HG03354 (cell line): Measurements from ENCODE around the gene ERBB4.

ENCODE experiments used
- ATAC-seq: cut with Tn5 transposase; IDR thresholded peaks from one replicate; pipeline ENCODE4 v1.9.1; 2021; ENCODE audit warnings: mild to moderate bottlenecking; ENCODE audit not compliant: unreplicated experiment, poor library complexity, severe bottlenecking

ERBB4 gene

DNA sequence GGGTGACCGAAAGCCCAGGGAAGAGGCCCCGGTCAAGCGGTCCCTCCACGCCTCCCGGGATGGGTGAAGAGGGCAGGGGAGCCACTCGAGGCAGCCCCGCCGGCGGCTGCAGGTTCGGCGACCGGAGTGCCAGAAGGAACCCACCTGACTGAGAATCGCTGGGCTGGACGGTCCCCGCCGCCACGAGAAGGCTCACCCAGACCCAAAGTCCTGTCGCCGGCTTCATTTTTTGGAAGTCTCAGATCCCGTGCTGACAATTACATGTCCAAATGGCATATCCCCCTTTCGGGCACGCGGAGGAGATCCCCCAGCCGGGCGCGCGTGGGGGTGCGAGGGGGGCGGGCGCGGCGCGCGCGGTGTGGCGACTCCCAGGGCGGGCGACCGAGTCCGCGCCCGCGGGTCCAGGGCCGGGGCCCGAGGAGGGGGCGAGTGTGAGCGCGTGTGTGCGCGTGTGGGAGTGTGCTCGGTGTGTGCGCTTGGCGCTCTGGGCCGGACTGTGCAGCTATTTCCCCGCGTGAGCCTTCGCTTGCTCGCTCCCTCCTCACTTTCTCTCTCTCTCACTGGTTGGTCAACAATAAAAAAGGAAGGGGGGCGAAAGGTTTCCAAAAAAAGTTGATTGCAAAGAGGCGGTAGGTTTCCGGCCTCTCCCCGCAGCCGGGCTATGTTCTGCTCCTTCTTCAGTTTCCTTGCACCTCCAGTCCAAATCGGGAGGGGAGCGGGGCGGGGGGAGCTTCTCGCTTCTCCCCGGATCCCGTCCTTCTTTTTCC is at the start of gene ERBB4:
Gene ERBB4 (minus strand): TSS at position 498 of the 767 bp plus-strand sequence. CDS start 272 bp downstream, at position 226.
- peak; percentile 35 for ATAC-seq

DNA sequence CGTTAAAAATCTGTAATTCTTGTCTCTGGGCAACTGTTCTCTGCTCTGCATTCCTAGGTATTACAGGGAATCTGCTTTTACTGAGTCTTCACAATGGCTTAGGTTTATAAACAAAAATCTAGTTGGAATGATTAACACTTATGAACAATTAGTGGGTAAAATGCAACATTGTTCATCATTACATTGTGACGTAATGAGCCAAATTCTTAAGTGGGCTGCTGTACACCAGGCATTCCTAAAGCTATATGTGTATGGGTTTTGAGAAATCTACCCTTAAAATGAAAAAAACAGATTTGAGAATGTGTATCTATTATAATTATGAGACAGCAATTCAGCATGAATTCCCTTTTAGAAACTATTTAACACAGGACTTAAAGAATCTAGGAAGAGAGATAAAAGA is 41.5 kb upstream of the ERBB4 start:
- no peak for ATAC-seq

DNA sequence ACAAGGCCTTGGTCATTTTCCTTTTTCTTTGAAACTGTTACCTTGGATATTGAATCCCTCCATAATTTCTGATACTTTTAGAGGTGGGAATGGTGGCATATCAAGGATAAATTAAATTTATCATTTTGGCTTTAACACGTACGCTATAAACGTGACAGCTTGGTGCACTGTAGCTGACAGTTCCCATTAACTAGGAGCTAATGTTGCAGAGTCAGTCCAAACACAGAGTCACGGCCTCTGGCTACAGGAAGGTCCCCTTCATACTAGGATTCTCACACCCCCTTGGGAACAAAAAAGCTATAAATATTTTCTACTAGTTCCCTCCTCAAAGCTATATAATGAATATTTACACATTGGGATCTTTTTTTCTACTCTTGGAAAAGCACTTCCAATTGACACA is 17.7 kb upstream of the ERBB4 start:
- no peak for ATAC-seq

DNA sequence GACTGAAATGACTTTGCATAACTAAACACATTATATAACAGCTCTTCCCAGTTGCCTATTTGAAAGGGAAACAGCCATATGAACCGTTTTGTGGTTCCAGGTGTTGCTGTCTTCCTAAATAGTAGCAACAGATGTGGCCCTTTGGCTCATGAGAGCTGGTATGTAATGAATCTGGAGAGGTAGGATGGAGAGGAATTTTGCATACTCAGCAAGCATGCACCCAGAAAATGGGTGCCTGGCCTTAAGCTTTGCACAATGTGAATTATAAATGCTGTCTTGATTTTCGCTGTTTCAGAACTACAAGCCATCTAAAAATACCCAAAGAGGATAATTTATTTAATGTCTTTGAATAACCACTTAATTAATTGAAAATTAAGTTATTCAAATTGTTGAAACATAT is 15.6 kb upstream of the ERBB4 start:
- ATAC-seq: no peak

DNA sequence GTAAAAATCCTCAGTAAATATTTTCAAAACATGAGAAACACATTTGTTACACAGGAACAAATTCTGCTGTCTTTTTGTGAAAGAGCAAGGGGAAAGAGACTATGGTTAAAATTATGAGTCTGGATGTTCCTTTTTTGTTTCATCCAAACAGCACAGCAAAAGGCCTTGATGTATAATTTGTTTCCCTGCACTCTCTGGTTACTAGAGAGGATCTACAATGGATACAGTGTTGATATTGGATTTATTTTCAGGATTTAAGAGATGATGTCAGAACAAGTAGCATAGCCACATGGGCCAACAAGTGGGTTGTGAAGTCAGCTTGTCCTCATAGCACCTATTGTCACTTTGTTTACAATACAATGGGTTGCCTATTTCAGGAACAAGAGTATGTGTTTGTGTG is 11.3 kb upstream of the ERBB4 start:
- ATAC-seq: no peak

DNA sequence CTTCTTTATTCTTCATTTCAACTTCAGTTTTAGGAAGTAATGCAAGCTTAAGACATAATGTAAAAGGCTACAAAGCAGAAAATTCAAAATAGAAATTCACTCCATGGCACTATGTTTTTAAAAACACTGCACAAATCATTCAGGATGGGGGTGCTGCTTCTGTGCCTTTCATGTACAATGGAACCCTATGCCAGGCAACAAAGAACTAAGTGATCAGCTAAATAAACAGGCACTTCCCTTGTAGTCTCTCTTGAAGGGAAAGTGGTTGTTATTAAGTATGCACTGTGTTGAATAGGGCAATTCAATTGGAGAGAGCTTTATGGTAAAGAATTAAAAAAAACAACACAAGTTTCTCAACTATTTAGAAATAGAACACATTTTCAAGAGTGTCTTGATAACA is 10.9 kb upstream of the ERBB4 start:
- ATAC-seq: no peak

DNA sequence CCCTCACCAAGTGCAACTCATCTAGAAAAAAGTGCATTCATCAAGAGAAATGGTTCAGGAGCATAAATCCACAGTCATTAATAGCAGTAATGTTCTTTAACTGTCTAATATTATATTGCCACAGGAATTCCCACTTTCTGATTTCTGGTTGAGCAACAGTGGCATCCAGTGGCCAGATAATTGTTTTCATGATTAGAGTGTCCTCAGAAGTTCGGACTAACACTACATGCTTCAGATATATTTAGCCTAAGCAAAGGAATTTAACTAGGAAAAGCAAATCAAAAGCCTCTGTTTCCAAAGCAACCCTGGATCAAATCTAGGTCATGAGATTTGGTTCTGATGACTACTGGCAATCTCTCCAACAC is 9.8 kb upstream of the ERBB4 start:
- ATAC-seq: no peak

DNA sequence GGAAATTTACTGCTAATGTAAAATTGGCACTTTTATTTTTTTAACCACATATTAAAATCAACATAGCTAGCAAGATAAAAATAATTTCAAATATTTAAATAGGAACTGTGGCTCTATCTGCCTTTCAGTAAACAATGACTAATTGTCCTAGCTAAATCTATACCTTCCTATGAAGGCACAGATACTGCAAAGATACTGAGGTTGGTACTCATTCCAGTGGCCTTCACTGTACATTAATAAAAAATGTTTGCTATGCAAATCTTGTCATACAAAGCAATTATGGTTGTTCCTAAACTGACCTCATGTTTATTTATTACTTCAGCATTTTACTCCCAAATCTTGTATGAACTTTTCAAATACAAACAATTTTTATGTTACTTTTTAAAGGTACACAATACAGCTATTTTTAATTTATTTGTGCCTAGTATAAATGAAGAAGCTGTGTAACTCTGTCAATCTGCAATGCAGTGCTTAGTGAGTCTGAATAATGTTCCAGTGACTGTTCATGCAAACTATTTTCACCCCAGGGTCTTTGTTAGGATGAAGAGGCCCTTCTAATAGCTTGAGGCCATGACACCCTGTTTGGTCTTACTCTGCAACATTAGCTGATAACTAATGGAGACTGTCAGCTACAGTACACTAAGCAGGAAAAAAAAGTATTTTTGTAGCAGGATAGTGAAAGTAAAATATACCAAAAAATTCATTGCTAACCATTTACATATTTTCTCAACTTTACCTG is 9.3 kb upstream of the ERBB4 start:
- no peak for ATAC-seq

DNA sequence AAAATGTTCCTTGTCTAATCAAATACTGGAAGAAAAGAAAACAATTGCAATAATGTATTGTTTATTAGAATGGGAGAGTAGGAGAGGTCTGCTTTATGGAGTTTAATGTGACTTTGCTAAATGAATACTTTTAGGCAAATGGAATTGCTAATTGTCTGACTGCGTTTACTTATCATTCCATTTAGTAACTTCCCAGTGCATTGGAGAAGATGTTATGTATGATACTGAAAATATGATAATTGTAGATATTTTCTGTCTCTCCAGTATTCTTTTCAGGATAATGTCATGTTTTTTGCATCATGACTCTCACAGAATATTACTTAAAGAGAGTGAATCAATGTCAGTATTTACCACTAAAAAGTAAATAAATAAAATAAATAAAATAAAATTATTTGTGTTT is 8.1 kb upstream of the ERBB4 start:
- no peak for ATAC-seq

DNA sequence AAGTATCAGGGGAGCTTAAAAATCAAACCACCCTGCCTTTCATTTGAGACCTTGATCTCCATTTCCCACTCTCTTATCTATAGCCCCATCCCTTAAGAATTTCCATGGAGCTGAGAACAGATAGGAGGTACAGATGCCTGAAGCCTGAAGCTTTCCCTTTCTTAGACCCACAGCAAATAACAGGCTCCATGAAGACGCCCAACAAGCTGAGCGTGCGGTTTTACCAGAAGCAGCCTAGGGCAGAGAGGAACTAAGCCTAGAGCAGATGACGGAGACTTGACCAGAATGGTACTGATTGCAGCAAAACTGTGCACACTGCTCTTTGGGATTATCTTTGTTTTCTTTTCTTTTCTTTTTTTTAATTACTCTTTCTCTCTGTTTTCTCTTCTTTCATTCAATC is 1.7 kb upstream of the ERBB4 start:
- no peak for ATAC-seq

DNA sequence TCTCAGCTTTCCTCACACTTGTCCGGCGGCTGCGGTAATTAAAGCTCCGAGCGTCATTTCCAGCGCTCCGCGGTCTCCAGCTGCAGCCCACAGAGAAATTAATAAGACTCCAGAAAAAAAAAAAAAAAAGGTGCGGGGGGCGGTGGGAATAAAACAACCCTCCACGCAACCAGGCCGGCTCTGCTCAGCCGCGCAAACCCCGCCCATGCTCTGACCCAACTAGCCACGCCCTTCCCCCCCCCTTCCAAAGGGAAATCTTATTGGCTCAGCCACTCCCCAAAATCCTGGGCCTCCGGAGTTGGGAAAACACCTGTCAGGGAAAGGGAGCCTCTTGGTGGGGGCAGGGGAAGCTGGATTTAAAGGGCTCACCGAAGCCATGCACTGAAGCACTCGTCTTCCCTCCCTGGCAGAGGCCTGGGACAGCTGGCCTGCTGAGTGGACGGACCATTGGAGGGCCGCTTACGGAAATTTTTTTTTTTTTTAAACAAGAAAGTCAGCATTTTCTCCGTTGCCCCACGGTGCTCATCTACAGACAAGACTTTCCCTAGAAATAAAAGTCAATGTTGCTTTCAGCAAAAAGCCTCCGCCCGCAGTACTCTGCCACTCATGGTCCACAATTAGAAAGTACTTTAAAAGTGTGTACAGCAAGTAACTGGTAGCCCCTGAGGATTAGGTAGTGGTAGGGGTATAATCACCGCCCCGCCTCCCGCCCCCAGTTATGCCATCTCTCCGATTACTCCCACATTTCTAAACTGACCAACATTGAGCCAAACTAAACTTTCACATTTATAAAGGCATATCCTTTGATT is 674 bp upstream of the ERBB4 start:
- no peak for ATAC-seq

DNA sequence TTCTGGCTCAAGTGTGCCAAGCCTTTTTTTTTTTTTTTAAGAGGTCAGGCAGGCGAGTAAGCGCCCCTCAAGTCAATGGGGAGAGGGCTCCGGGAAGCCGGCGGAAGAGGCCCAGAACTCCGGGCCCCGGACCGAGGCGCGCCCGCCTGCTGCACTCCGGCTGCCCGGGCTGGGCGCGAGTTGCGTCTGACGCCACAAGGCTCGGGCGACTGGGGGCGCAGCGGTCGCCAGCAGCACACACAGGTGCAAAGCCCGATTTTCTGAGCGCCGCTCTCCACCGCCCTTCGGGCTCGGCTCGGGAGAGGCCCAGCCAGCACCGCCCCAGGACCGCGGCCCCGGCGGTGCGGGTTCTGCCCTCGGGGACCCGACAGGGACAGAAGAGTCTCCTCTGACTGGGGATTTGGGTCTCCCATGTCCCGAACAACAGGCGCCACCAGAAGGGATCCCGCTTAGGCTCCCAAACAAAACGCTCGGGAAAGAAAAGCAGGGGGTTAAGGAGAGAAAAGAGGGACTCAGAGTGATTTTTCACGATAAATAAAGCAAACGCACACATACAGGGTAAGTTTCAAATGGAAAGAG is 787 bp downstream of the ERBB4 start:
- peak; percentile 48 for ATAC-seq

DNA sequence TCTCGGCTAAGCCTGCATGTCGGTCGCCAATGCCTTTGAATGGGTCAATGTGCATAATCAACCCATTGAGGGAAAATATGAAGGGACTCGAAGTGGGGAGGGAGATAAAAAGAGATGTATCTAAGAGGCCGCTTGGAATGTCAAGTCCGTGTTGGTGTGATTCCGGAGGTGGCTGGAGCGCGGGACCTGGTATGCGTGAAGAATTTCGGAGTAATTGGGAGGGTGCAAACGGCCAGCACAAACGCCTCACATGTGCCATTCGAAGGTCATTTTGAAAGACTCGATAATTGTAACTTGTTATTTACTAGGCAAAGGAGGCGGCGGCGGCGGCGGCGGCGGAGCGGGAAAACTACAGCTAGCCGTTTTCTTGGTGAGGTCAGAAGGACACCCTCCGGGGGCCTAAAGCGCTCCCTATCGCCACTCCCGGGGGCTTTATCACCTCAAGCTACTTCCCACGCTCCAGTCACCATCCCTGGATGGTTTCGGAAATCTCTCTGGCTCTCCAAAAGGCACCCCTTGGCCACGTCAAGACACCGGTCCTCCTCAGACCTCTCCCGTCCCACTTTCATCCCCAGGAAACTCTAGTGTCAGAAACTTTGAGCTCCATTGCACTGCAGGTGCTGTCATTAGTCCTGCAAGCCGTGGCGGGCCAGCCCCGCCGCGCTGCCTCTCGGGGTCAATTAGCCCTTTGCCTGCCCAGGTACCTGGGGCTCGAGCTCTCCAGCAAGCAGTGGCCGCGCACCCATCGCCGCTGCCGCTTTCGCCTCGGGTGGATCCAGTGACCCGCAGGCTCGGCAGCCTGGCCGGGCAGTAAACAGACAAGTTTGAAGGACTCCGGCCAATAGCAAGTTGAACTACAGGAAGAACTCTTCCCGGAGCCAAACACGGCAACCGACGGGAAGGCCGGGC is 1.5 kb downstream of the ERBB4 start:
- ATAC-seq: peak; percentile 21

DNA sequence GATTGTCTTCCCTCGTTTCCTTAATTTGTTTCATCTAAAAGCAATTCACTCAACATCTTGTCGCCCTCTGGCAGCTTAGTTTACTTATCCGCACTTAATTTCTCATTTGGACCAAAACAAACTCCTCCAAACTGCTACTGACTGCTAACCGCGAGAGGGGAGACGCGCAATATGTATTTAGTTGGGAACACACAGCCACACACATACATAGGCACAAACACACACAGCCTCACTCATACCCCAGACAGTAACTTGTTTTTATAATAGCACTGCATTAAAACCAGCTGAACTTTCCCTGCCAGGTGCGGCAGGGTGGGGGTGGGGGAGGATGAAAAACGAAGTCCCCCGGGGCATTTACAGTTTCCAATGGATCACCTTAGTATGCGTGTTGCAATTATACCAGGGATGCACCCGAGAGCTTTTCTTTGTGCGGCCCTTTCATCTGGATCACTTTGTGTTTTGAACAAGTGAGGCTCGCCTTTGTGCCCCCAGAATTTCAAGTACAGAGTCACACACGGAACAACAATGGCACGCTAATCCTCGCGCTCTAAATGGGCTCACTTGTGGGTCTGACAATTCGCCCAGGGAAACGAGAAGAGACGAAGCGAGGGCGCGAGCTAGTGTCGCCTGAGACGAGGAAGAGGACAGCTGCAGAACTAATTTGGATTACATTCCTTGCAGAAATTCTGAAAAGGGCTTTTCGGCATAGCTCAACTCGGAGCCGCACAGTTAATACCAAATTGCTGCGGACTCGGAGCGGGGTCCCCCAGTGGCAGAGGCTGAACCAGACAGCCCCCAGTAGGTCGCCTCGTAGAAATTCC is 2.4 kb downstream of the ERBB4 start:
- ATAC-seq: no peak

DNA sequence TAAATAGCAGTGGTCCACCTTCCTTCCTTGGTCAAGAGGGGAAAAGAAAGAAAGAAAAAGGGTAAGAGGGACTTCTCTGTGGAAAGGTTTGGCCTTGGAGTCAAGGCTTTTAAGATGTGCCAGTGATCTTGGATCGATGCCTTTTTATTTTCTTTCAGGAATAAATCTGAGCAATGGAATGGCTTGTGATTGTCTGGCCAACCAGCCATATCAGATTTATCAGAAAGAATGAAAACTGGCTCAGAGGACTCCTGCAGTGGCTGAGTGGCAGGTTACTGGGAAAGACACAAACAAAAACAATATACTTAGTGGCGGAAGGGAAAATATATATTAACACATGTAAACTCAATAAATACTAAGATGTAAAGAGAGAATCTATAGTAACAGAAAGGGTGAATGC is 4.3 kb downstream of the ERBB4 start:
- no peak for ATAC-seq

DNA sequence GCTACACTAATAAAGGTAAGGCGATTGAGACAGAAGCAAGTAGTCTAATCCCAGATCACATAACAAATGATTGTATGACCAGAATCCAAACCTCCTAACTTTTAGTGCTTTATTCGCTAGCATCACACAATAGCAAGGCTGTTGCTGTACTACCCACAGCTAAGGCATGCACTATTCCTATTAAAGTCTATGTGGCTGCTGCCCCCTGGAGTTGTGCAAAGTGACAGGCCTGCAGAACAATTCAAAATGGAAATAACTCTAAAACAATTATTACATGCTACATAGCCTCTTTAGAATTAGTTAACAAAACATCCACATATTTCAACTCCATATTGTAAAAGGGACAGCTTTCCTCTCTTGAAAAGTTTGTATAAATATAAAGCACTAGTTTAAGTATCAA is 6.0 kb downstream of the ERBB4 start:
- no peak for ATAC-seq

DNA sequence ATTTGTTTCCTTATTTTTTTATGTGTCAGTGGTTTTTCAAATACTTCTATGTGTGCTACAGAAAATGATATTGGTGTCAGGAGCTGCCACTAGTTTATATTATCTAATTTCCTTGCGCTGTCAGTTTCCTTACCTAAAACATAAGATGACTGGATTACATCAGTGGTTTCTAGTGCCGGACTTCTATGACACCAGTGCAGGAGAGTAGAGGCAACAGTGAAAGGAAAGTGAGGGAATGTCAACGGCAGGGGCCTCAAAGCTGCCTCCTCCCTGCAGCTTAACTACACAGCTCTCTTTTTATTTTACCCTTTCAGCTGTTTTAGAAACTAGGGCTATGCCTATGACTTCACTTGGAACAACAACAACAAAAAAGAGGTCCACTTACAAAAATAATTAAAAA is 6.5 kb downstream of the ERBB4 start:
- no peak for ATAC-seq

DNA sequence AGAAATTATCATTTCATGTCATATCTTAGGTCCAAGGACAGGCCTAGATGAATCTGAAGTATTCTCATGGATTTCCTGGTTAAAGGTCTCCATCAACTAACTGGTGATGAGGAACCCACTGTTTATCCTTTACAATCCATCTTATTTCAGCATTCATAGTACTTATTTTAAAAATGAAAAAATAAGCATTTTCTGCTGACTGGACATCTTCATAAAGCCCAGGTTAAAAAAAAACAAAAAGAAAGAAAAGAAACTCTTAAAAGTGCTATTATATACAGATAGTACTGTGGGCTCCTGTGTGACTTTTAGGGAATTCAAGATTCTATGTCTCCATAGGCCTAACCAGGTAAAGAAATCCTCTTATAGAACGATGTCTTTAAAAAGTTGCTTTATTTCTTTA is 7.1 kb downstream of the ERBB4 start:
- no peak for ATAC-seq

DNA sequence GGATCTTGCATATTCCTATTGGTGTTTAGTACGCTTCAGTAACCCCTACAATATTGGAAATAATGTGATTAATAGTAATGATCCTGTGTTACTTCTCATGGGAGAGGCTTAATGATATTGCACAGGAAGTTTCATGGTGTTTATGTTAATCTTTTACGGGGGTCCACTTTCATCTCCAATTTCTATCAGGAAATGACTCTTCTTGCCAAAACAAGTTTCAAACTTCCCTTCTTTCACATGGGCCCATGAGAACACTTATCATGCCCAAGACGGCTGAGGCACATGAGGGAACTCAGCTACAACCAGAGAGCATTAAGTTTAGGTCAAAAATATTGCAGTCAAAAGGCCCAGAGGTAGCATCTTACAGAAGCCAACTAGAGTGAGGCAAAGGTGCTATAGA is 7.6 kb downstream of the ERBB4 start:
- ATAC-seq: no peak
